Measurements from ENCODE around the gene NDUFA5.

DNA sequence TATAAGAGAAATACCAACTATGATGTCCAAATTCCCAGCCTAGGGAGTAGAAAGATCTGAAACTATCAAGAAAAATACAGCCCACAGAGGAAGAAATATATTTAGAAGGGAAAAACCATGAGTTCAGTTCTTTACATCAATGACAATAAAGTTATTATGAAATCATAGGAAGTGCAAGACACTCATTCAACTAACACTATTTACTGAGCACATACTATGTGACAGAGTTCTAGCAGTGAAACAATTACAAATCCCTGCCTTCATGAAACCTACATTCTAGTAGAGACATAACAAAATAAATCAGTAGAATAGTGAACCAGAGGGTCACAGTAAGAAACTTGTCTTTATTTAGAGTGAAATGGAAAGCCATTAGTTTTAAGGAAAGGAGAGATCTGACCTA, 2.1 kb downstream of the NDUFA5 start:
- TF ChIP-seq, protein P1, sequence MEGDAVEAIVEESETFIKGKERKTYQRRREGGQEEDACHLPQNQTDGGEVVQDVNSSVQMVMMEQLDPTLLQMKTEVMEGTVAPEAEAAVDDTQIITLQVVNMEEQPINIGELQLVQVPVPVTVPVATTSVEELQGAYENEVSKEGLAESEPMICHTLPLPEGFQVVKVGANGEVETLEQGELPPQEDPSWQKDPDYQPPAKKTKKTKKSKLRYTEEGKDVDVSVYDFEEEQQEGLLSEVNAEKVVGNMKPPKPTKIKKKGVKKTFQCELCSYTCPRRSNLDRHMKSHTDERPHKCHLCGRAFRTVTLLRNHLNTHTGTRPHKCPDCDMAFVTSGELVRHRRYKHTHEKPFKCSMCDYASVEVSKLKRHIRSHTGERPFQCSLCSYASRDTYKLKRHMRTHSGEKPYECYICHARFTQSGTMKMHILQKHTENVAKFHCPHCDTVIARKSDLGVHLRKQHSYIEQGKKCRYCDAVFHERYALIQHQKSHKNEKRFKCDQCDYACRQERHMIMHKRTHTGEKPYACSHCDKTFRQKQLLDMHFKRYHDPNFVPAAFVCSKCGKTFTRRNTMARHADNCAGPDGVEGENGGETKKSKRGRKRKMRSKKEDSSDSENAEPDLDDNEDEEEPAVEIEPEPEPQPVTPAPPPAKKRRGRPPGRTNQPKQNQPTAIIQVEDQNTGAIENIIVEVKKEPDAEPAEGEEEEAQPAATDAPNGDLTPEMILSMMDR (IDR thresholded peaks at IDR 0.05): no peak
- no peak for TF ChIP-seq POLR2A (IDR thresholded peaks at IDR 0.05)
